Hepatocyte (in vitro differentiated cells): ENCODE data around the gene TTLL10.

Source experiments
- EZH2 ChIP-seq: fragments of 200-600 bp; sonication (generic); IDR thresholded peaks from 2 replicates; pipeline ENCODE4 v1.6.1; 2016; ENCODE audit warnings: antibody characterized with exemption, mild to moderate bottlenecking, borderline replicate concordance
- TF ChIP-seq, protein P1 (sequence below): fragments of 200-600 bp; sonication (generic); IDR thresholded peaks from 2 replicates; pipeline ENCODE4 v1.5.1; 2016; ENCODE audit warnings: antibody characterized with exemption, mild to moderate bottlenecking; ENCODE audit not compliant: poor library complexity

DNA sequence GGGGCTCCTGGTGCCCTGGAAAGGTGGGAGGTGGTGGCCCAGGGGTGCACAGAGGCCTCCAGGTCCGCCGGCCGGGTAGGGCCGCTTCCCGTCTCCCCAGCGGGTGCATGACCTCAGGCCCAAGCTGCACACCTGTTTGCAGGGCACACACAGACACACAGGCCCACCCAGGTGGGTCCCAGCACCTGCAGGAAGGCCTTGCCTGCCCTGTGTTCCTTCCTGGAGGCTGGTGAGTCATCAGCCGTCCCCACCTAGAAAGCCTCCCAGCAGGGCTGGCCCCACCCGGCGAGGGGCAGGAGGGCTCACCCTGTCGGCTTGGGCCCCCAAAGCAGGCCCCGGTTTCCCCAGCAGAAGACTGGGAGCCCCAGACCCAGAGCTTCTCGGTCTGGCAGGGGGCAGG lies 23.6 kb upstream of the TTLL10 start:
- TF ChIP-seq, protein P1, sequence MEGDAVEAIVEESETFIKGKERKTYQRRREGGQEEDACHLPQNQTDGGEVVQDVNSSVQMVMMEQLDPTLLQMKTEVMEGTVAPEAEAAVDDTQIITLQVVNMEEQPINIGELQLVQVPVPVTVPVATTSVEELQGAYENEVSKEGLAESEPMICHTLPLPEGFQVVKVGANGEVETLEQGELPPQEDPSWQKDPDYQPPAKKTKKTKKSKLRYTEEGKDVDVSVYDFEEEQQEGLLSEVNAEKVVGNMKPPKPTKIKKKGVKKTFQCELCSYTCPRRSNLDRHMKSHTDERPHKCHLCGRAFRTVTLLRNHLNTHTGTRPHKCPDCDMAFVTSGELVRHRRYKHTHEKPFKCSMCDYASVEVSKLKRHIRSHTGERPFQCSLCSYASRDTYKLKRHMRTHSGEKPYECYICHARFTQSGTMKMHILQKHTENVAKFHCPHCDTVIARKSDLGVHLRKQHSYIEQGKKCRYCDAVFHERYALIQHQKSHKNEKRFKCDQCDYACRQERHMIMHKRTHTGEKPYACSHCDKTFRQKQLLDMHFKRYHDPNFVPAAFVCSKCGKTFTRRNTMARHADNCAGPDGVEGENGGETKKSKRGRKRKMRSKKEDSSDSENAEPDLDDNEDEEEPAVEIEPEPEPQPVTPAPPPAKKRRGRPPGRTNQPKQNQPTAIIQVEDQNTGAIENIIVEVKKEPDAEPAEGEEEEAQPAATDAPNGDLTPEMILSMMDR = no peak
- TF ChIP-seq EZH2 = no peak
